ENCODE results near the gene TMEM178B.
"Not testable (repeated sequence)": the region's sequence is repeated elsewhere in the genome, so short reads cannot be mapped to it uniquely, and the experiment has no call there.

The TMEM178B gene

DNA sequence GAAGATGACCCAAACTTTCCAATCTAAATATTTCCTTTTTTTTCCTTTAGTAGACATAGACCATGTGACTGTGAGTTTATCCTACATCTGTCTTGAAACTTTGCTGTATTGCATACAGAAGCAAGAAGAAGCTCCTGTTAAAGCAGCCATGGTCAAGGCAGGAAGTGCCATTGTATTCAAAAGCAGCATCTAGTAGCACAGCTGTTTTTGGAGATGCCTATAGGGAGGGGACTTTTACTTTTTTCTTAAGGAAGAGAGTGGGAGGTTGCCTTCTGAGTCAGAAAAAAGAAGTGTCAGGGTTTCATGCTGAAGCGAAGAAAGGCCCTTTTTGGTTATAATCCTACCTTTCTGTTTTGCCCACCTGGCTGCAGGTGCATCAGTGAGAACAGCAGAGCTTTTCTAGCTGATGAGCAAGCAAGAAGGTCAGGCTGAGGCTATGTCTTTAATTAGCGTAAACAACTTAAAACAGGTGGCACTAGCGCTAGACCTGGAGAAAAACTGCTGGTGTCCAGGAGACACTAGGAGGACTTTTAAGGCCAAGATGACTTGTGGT lies 243.2 kb downstream of the TMEM178B start:
- no peak for DNase-seq

DNA sequence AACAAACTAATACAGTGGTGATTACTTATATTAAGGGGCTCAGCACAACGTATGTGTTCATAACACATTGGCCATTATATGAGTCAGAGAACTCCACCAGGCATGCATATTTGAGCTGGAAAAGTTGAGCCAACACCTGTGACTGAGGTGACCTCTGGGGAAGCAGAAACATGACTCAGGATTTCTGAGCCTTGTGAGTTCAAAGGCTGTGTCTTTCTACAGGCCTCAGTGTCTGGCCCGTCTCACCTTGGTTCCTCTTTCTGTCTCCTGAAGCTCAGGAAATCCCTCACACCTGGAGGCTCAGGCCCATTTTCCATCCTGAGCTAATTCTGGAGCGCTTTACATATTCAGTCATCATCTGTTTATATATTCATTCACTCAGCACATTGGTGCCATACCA lies 246.4 kb downstream of the TMEM178B start:
- DNase-seq = no peak

DNA sequence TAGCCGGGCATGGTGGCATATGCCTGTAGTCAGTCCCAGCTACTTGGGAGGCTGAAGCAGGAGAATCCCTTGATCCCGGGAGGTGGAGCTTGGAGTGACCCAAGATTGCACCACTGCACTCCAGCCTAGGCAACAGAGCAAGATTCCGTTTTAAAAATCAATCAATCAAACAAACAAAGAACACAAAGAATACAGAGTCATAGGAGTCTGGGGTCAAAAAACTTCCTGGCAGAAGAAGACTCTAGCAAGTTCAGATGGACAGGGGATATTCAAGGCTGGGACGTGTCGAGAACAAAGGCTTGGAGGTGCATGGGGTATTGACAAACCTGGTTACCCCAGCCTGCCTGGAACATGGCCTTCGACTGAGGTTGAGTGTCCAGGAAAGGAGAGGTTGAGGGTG lies 248.5 kb downstream of the TMEM178B start:
- DNase-seq = no peak

DNA sequence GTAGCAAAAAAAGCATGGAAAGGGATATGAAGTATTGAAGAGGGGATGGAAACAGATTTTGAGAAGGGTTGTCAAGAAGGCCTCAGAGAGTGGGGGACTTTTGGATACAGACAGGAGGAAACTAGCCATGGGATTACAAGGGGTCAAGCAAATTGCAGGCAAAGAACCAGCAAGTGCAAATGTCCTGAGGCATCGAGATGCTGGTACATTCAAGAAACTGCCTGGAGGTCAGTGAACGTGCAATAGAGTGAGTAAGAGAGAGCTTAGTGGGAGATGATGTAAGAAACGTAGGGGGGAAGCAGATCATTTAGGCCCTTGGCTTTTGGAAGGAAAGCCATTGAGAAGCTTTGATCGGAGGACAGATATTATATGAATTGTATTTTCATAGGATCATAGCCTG lies 250.0 kb downstream of the TMEM178B start:
- no peak for DNase-seq

DNA sequence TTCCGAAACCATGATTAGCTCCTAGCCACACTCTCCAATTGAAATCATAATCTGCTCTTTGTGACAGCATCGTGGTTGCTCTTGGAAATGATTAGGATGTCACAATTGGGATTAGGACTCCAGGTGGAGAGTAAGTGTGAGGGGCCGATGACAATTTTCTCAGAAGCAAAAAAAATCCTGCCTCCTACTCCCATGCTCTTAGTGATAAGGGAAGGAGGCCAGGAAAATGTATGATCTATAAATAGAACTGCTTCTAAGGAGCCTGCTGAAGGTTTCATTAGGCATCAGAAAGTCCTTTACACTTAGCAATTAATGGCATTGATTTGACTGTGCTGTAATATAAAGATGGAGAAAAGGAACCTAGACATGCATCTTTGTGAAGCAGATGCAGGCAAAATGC lies 251.0 kb downstream of the TMEM178B start:
- no peak for DNase-seq

DNA sequence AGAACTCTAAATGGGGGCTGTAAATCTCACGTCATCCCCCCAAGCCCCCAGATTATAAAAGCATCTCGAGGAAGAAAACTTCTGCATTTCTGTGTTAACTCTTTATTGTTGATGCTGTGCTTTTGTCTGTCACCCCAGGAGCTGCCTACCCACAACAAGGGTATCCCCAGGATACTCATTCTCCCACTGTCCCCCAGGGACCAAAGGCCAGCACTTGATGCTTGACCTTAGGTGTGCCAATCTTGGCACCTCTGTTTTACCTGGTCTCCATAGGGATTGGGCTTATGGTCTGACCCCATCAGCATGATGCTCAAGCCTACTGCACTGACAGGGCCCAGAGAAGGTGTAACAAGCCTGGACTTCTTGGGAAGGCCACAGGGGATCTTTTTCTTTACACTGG lies 251.4 kb downstream of the TMEM178B start:
- DNase-seq = no peak

DNA sequence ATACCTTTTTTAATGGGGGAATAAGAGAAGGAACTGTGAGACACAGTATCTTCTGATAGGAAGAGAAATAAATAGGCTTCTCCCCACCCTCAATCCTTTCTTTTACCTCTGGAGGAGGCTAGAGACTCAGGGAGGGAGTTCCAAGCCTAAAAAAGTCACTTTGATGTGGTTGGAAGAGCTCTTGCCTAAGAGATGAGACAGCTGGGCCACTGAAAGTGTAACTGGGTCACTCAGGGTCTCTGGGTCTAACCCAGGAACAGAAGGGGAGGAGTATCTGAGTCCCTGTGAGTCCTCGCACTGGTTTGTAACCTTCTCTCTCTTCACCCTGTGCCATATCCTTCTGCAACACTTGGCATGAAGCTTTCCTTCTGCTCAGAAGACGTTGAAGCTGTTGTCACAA lies 254.4 kb downstream of the TMEM178B start:
- no peak for DNase-seq

DNA sequence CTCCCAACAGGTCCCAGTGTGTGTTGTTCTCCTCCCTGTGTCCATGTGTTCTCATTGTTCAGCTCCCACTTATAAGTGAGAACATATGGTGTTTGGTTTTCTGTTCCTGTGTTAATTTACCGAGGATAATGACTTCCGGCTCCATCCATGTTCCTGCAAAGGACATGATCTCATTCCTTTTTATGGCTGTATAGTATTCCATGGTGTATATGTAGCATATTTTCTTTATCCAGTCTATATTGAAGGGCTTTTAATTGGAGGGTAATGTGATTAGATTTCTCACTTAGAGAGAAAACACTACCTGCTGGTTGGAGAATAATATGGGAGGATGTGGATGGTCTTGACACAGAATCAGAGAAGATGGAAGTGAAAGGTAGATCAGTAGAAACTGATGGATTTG lies 256.4 kb downstream of the TMEM178B start:
- not testable (repeated sequence) for DNase-seq

DNA sequence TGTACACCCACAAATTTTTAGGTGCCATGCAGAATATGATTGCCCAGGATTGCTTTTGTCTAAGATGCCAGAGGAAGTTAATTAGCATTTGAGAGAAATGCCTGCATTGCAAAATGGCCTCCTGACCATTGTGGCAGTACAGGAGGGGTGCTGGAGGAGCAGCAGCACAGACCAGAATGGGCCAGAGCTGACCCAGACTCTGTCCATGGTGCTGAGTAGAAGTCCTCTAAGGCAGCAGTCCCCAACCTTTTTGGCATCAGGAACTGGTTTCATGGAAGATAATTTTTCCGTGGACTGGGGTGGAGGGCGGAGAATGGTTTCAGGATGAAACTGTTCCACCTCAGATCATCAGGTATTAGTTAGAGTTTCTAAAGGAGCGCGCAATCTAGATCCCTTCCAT lies 259.6 kb downstream of the TMEM178B start:
- no peak for DNase-seq

DNA sequence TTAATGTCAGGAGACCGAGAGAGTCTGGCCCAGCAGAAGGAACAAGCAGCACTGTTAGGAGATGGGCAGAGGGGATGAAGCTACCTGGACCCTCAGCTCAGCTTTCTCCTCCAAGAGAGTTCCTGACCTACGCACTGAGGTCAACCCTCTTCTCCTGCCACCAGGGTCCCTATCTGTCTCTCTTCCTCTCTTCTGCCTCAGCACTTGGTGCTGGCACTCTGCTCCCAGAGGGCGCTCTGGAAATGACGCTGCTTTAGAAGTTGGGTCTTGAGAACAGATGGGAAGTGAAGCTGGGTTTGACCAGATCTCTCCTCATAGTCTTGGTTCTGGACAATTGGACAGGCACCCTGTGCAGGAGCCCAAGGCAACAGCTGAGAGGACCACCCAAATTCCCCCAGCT lies 261.3 kb downstream of the TMEM178B start:
- no peak for DNase-seq

DNA sequence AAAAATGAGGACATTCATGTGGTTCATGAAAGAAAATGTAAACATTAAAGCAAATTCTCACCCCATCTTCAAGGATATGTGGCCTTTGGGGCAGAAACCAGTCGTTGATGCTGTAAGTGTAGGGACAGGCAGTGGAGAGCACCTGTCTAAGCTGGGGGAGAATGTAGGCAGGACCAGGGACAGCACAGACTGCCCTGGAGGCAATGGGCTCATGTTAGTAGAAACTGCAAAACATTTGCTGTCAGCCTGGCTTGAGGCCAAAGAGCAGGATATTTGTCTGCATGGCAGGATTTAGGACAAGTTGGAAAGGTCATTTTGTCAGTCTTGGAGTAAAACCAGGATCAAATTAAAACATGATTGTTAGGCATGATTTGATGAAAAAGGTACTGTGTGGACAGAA lies 265.7 kb downstream of the TMEM178B start:
- DNase-seq = no peak

DNA sequence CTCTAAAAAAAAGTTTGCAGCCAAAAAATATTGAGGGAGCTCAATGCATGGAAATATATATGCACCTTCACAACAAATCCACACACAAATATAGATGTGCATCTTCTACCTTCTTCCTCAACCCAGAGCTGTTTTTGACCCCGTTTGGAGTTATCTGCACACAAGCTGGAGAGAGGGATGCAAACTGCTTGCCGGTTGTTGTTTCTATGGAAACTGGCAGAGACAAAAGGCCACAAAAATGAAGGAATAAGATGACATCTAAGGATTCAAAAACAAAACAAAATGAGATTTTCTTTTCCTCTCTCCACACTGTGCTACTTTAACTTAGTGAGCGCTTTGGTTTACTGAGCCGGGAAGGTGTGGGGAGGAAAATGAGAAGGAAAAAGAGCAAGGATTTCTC lies 267.1 kb downstream of the TMEM178B start:
- no peak for DNase-seq

DNA sequence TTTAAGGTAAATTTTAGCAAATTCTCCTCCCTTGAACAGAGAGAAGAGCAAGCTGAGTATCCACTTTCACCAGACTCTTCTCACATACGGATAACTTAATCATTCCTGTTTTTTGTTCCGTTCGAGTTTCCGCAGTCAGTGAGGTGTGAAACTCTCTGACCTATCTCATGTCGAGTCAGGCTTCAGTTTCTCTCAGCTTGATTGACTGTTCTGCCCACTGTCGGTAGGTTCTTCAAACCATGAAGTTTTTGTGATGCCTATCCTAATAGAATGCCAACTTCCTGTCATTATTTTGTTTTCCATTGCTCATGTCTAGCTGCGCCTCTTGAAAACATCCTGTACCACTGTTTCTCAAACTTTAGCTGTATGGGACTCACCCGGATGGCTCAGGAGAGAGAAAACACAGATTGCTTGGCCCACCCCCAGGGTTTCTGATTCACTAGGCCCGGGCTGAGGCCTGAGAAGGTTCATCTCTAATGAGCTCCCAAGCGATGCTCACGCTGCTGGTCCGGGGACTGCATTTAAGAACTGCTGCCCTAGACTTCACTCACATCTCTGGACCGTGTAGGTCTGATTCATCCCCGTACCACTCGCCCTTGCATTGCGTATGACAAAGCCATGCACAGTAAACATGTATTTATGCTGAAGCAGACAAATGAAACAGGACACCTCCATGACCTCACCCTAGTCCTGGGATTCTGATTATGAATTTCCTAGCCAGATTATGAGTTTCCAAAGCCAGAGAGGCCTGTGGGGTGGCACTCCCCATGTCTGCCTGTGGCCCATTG lies 269.0 kb downstream of the TMEM178B start:
- no peak for DNase-seq

DNA sequence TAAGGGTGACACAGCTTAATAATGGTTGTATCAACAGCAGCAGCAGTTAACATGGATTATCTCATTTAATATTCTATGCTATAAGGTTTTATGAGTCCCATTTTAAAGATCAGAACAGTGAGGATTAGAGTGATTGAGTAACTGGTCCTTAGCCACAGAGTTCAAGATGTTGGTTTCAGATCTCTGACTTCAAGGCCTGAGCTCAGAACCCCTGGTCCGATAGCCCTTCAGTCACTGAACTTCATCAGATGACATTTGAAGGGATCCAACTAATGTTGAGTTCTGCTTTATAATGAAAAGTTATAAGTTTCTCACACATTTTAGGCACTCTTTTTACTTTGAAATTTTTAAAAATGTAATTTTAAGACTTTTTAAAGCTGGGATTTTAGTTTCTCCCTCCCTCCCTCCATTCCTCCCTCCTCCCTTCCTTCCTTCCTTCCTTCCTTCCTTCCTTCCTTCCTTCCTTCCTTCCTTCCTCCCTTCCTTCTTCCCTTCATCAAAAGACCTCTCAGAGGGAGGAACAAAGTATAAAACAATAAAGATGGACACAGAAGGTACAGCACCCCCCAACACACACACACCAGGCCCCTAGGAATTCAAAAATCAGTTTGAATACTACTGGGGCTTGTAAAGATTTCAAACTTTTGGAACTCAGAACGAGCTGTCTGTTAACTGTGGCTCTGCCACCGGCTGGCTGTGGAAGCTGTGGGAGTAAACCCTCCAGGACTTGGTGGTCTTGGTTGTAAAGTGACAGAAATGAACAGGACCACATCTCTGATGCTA lies 270.5 kb downstream of the TMEM178B start:
- no peak for DNase-seq

DNA sequence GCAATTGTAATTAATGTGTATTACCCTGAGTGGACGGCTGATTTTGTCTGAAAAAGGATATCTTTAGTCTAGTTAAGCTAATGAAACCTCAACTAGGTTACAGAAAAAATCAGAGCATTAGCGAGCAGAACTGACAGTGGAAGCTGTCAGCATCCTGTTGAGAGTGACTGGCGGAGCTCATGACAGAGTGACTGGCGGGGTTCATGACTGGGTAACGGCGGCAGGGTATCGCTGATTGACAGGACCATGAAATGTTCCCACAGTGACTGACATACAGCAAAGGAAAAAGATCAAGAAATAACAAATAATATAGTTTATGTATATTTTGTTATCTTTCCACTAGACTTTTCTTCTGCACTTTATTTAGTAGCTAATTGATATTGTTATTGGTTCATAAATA lies 274.9 kb downstream of the TMEM178B start:
- DNase-seq = no peak

DNA sequence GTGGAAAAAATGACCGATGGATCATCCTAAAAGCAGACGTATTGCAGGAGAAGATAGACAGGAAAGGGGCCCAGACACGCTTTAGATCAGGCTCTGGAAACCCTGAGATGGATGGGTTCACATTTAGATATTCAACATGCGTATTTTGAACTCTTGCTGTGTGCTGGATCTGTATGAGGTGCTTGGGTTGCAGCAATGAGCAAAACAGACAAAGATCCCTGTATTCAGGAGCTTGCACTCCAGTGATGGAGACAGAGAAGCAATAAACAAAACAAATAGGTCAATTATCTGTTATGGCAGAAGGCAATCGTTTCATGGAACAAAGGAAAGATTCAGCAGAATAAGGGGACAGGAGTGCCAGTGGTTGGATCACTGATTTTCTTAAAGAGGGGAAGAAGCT lies 275.5 kb downstream of the TMEM178B start:
- no peak for DNase-seq

DNA sequence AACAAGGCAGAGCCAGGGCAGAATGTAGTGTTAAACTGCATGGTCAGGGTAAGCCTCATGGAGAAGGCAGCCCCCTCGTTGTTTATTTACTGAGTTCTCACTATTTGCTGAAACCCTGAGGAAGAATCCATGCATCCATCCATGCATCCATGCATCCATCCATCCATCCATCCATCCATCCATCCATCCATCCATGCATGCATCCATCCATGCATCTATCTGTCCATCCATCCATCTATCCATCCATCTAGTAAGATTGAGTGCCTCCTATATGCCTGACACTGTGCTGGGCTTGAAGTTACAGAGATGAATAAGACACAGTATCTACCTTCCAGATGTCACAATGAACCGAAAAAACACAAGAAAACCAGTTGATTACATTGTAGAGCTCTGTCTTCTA lies 275.9 kb downstream of the TMEM178B start:
- DNase-seq = no peak

DNA sequence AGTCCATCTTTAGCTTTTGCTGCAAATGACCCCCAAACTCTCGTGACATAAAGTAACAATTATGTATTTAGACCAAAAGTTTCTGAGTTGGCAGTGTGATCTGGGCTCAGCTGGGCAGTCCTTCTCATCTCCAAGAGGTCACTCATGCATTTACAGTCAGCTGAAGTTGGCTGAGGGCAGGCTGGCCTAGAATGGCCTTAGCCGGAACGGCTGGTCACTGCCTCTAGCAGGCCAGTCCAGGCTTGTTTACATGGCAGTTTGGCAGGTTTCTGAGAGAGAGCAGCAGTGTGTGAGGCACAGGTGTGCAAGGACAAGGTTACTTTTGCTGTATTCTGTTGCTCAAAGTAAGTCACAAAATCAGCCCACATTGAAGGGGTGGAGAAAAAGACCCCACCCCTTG lies 277.3 kb downstream of the TMEM178B start:
- no peak for DNase-seq

DNA sequence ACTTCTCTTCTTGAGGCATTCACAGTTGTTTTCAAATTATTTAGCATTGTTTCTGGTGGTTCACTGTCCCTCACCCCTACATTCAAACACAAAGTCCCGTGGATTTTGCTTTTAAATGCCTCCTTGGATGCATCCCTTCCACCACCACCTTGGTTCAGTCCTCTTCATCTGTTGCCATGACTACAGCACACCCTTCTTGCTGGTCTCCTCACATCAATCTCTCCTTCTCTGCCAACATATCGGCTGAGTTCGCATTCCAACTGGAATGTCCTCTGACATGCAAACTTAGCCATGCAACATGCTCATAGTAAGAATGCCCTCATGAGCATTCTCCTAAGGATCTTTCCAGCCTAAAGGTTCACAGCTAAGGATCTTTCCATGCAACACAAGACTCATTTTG lies 279.1 kb downstream of the TMEM178B start:
- DNase-seq = no peak

DNA sequence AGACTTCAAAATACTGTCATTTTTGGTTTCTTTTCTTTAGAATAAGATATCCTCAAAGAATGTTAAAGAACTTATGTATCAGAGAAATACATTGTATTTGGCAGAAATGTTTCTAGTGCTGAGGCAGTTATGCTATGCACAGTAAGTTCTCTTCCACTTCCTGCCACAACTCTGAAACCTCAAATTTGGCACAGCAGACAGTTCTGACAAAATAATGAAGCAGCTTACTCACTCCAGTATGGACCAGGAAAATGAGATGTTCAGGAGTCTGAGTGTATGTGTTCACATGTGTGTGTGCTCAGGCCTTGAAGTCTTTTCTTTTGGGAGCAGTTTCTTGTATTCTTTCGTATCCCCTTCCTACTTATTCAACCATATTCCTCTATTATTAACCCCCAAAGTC lies 280.4 kb downstream of the TMEM178B start:
- no peak for DNase-seq

DNA sequence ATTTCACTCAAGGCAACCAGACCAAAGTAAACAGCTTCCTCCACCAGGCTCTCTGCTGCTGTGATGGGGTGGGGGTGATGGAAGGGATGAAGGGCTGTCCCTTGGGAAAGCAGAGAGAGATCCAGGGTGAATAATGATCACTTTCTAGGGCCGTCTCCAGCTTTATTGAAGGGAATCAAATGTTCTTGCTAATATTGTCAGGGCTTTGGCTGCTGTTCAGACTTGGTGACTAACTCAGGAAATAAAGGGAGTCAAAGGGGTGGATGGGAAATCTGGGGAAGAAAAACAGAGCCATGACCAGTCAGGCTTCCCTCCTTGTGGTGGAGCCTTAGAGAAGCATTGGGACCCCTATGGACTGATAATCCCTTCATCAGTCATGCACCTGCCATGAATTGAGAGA lies 281.2 kb downstream of the TMEM178B start:
- DNase-seq = no peak

DNA sequence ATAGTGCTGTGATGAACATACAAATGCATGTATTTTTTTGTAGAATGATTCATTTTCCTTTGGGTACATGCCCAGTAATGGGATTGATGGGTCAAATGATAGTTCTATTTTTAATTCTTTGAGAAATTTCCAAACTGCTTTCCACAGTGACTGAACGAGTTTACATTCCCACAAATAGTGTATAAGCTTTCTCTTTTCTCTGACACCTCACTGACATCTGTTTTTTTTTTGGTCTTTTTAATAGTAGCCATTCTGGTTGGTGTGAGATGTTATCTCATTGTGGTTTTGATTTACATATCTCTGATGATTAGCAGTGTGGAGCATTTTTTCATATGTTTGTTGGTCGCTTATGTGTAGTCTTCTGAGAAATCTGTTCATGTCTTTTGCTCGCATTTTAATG lies 282.3 kb downstream of the TMEM178B start:
- DNase-seq = no peak

DNA sequence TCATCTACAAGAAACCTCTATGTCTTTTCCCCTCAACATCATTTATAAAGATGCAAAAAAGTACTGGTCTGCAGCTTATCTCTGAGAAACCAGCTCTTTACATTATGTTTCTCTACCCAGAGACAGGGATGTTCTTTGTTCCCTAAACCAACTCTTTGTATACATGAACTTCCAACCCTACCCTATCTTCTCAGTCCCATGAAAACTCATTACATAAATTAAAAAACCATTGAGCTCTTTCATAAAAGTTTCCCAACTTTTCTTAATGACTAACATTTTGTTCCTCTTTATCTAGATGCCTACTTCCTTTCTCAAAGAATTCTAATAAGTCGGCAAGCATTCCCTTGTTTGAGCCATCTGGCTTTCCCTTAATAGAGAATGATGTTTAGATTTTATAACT lies 284.5 kb downstream of the TMEM178B start:
- no peak for DNase-seq

DNA sequence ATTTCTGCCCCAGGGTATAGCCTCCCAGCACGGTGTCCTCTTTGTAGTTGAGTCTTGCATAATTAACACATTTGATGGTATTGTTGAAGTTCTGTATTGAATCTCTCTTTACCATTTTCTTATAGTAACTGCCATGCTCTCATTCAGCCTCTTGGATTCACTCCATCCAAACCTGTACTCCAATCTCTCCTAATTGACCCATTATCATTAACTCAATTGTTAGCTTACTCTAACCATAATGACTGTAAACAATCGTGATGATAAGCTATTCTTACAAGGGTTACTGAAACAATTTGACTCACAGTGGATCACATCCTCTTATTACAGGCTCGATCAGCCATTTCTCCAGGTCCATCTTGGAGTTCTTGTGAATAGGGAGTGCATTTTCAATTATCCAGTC lies 285.4 kb downstream of the TMEM178B start:
- no peak for DNase-seq

All from NCI-H1694 (cell line).